ENCODE results near the gene SH3GL1. TPM values are rescaled to one million over a fixed set of nuclear protein-coding genes. Genes with fewer than 3 reads are reported as not detected.
A peak's percentile ranks its signal among the peaks of the same experiment; 100 is the strongest.

SH3GL1 gene
- total and polyA plus RNA-seq, 4 donors = 14.3 to 105 (median 73.9) TPM

GRCh38 chr19:4444765-4445741, 44.7 kb upstream of the SH3GL1 start:
- no peak overlapping the region for H3K27ac ChIP-seq (ENCODE audit: low read depth, low read length)
- DNase-seq (ENCODE audit: low read depth in 4 of 6, low spot score in 6 of 6) = no peak
- peaks cover 88% of the 10 kb centered on the region for H3K36me3 ChIP-seq (ENCODE audit: control insufficient read depth, insufficient read depth, low read length)
- H3K27me3 ChIP-seq (ENCODE audit: control insufficient read depth, insufficient read depth, low read length) = no peaks in the 10 kb centered on the region
- H3K4me1 ChIP-seq (ENCODE audit: control insufficient read depth, insufficient read depth, low read length) = peaks cover 21% of the 10 kb centered on the region
- no peak overlapping the region for H3K4me3 ChIP-seq (ENCODE audit: low read depth, low read length)
- 86% methylated on average over 35 of the region's 36 CpGs for WGBS (ENCODE audit: insufficient coverage)
- H3K9me3 ChIP-seq (ENCODE audit: control insufficient read depth, insufficient read depth, low read length) = no peaks in the 10 kb centered on the region

GRCh38 chr19:4443966-4444764, 43.8 kb upstream of the SH3GL1 start:
- 79% methylated on average over 20 of the region's 20 CpGs for WGBS (ENCODE audit: insufficient coverage)
- no peak for DNase-seq (ENCODE audit: low read depth in 4 of 6, low spot score in 6 of 6)
- no peak overlapping the region for H3K4me3 ChIP-seq (ENCODE audit: low read depth, low read length)
- no peak overlapping the region for H3K27ac ChIP-seq (ENCODE audit: low read depth, low read length)
- no peaks in the 10 kb centered on the region for H3K9me3 ChIP-seq (ENCODE audit: control insufficient read depth, insufficient read depth, low read length)
- H3K4me1 ChIP-seq (ENCODE audit: control insufficient read depth, insufficient read depth, low read length) = peaks cover 13% of the 10 kb centered on the region
- no peaks in the 10 kb centered on the region for H3K27me3 ChIP-seq (ENCODE audit: control insufficient read depth, insufficient read depth, low read length)
- H3K36me3 ChIP-seq (ENCODE audit: control insufficient read depth, insufficient read depth, low read length) = peaks cover 79% of the 10 kb centered on the region

DNA sequence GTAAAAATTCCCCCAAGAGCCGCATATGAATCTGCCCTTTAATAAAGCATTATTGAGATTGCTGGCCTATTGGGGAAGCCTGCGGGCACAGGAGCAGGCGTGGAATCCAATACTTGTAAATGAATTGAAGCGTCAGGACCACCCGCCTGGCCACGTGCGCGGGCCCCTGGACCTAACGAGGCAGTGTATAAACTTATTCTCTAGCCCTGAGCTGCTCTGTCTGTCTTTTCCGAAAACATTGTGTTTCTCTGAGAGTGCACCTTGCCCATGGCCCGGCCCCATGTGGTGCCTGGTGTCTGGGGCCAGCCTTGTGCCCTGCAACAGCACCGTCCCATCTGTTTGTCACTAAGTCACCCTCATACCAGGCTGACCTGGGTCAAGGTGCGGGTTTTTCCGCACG, 42.8 kb upstream of the SH3GL1 start:
- H3K27ac ChIP-seq (ENCODE audit: low read depth, low read length) = no peak overlapping the region
- no peak overlapping the region for H3K4me3 ChIP-seq (ENCODE audit: low read depth, low read length)
- peaks cover 69% of the 10 kb centered on the region for H3K36me3 ChIP-seq (ENCODE audit: control insufficient read depth, insufficient read depth, low read length)
- DNase-seq (ENCODE audit: low read depth in 4 of 6, low spot score in 6 of 6) = no peak
- H3K4me1 ChIP-seq (ENCODE audit: control insufficient read depth, insufficient read depth, low read length) = peaks cover 5% of the 10 kb centered on the region
- WGBS (ENCODE audit: insufficient coverage) = 76% methylated on average over 11 of the region's 15 CpGs
- H3K27me3 ChIP-seq (ENCODE audit: control insufficient read depth, insufficient read depth, low read length) = no peaks in the 10 kb centered on the region
- H3K9me3 ChIP-seq (ENCODE audit: control insufficient read depth, insufficient read depth, low read length) = no peaks in the 10 kb centered on the region

- H3K27me3 ChIP-seq (ENCODE audit: control insufficient read depth, insufficient read depth, low read length) = no peaks in the 10 kb centered on the region
- no peak for DNase-seq (ENCODE audit: low read depth in 4 of 6, low spot score in 6 of 6)
- H3K4me1 ChIP-seq (ENCODE audit: control insufficient read depth, insufficient read depth, low read length) = peaks cover 5% of the 10 kb centered on the region
- 90% methylated on average over 4 of the region's 10 CpGs for WGBS (ENCODE audit: insufficient coverage)
- no peak overlapping the region for H3K4me3 ChIP-seq (ENCODE audit: low read depth, low read length)
- no peaks in the 10 kb centered on the region for H3K9me3 ChIP-seq (ENCODE audit: control insufficient read depth, insufficient read depth, low read length)
- H3K36me3 ChIP-seq (ENCODE audit: control insufficient read depth, insufficient read depth, low read length) = peaks cover 65% of the 10 kb centered on the region
- H3K27ac ChIP-seq (ENCODE audit: low read depth, low read length) = no peak overlapping the region
Observed at GRCh38 chr19:4442819-4443146, 42.4 kb upstream of the SH3GL1 start.

DNA sequence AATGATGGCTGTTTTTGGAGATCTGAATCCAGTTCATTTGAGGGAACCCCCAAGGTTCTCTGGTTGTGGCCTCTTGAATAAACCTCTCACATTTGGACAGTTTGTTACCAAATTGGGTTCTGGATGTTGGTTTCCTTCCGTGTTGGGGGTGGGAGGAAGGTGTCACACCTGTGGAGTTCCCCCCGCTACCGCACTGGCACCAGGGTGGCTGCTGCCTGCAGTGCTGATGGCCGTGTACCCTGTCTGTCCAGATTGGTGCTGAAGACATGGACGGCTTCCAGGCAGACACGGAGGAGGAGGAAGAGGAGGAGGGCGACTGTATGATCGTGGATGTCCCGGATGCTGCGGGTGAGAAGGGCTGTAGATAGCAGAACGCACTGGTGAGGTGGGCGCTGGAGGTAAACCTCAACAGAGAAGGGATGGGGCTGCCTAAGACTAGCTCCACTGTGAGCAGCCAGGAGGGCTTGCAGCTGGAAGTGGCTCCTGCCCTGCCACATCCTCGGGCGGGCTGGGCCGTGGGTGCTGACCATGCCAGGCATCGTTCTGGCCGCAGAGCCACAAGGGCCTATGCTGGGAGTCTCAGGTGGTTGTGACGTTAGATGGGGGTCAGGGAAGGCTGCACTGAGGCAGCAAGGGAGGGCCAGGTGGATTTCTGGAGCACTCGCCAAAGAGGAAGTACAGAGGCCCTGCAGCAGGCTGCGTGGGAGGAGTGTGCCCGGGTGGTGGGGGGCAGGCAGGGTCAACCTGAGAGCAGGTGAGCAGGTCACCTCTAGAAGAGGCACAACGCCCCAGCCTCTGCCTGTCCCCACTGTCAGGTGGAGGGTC, 41.9 kb upstream of the SH3GL1 start:
- H3K27ac ChIP-seq (ENCODE audit: low read depth, low read length) = no peak overlapping the region
- H3K4me3 ChIP-seq (ENCODE audit: low read depth, low read length) = no peak overlapping the region
- DNase-seq (ENCODE audit: low read depth in 4 of 6, low spot score in 6 of 6) = no peak
- H3K36me3 ChIP-seq (ENCODE audit: control insufficient read depth, insufficient read depth, low read length) = peaks cover 62% of the 10 kb centered on the region
- 91% methylated on average over 22 of the region's 22 CpGs for WGBS (ENCODE audit: insufficient coverage)
- H3K9me3 ChIP-seq (ENCODE audit: control insufficient read depth, insufficient read depth, low read length) = no peaks in the 10 kb centered on the region
- peaks cover 5% of the 10 kb centered on the region for H3K4me1 ChIP-seq (ENCODE audit: control insufficient read depth, insufficient read depth, low read length)
- H3K27me3 ChIP-seq (ENCODE audit: control insufficient read depth, insufficient read depth, low read length) = no peaks in the 10 kb centered on the region

- H3K27me3 ChIP-seq (ENCODE audit: control insufficient read depth, insufficient read depth, low read length) = no peaks in the 10 kb centered on the region
- peaks cover 5% of the 10 kb centered on the region for H3K4me1 ChIP-seq (ENCODE audit: control insufficient read depth, insufficient read depth, low read length)
- peaks cover 55% of the 10 kb centered on the region for H3K36me3 ChIP-seq (ENCODE audit: control insufficient read depth, insufficient read depth, low read length)
- peak in 1 of 6 donors; percentile 92 for DNase-seq (ENCODE audit: low read depth in 4 of 6, low spot score in 6 of 6)
- WGBS (ENCODE audit: insufficient coverage) = 92% methylated on average over 11 of the region's 12 CpGs
- H3K4me3 ChIP-seq (ENCODE audit: low read depth, low read length) = no peak overlapping the region
- H3K9me3 ChIP-seq (ENCODE audit: control insufficient read depth, insufficient read depth, low read length) = no peaks in the 10 kb centered on the region
- no peak overlapping the region for H3K27ac ChIP-seq (ENCODE audit: low read depth, low read length)
Observed at GRCh38 chr19:4439243-4439642, 38.9 kb upstream of the SH3GL1 start.

DNA sequence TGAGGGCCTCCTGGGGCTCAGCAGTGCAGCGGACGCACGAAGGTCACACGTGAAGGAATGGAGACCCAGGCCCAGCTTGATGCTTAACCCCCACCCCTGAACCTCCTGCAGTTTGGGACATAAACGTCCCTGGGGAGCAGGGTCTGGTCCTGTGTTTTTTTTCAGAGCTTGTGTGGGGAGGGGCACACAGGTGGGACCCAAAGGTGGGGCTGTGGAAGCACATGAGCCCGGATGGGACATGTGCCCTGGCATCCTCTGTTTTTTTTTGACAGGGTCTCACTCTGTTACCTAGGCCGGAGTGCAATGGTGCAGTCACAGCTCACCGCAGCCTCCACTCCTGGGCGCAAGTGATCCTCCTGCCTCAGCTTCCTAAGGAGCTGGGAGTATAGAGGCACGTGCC, 36.8 kb upstream of the SH3GL1 start:
- H3K4me3 ChIP-seq (ENCODE audit: low read depth, low read length) = no peak overlapping the region
- H3K27me3 ChIP-seq (ENCODE audit: control insufficient read depth, insufficient read depth, low read length) = no peaks in the 10 kb centered on the region
- H3K36me3 ChIP-seq (ENCODE audit: control insufficient read depth, insufficient read depth, low read length) = peaks cover 54% of the 10 kb centered on the region
- WGBS (ENCODE audit: insufficient coverage) = 91% methylated on average over 8 of the region's 10 CpGs
- no peaks in the 10 kb centered on the region for H3K4me1 ChIP-seq (ENCODE audit: control insufficient read depth, insufficient read depth, low read length)
- H3K9me3 ChIP-seq (ENCODE audit: control insufficient read depth, insufficient read depth, low read length) = no peaks in the 10 kb centered on the region
- DNase-seq (ENCODE audit: low read depth in 4 of 6, low spot score in 6 of 6) = no peak
- H3K27ac ChIP-seq (ENCODE audit: low read depth, low read length) = no peak overlapping the region

DNA sequence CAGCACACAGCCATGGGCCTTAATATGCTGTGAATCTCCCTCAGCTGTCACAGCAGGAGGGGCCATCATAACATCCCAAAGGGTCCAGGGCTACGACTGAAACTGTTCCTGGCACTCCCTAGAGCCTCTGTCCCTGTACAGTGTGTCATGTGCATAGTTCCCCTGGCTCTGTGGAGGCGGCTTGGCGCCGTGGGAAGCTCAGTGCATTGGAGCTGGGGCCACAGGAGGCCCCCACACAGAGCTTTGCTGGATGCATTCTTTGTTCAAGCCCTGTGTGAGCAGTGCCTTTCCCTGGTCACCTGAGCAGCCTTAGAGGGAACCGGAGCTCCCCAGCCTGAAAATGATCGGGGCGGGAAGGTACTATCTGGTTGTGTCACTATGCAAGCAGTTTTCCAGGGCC, 35.9 kb upstream of the SH3GL1 start:
- no peaks in the 10 kb centered on the region for H3K9me3 ChIP-seq (ENCODE audit: control insufficient read depth, insufficient read depth, low read length)
- H3K27me3 ChIP-seq (ENCODE audit: control insufficient read depth, insufficient read depth, low read length) = no peaks in the 10 kb centered on the region
- WGBS (ENCODE audit: insufficient coverage) = 90% methylated on average over 7 of the region's 7 CpGs
- no peaks in the 10 kb centered on the region for H3K4me1 ChIP-seq (ENCODE audit: control insufficient read depth, insufficient read depth, low read length)
- H3K36me3 ChIP-seq (ENCODE audit: control insufficient read depth, insufficient read depth, low read length) = peaks cover 59% of the 10 kb centered on the region
- H3K4me3 ChIP-seq (ENCODE audit: low read depth, low read length) = no peak overlapping the region
- no peak overlapping the region for H3K27ac ChIP-seq (ENCODE audit: low read depth, low read length)
- DNase-seq (ENCODE audit: low read depth in 4 of 6, low spot score in 6 of 6) = no peak

GRCh38 chr19:4434391-4434790, 34.0 kb upstream of the SH3GL1 start:
- H3K4me3 ChIP-seq (ENCODE audit: low read depth, low read length) = no peak overlapping the region
- H3K27ac ChIP-seq (ENCODE audit: low read depth, low read length) = no peak overlapping the region
- H3K4me1 ChIP-seq (ENCODE audit: control insufficient read depth, insufficient read depth, low read length) = no peaks in the 10 kb centered on the region
- no peaks in the 10 kb centered on the region for H3K9me3 ChIP-seq (ENCODE audit: control insufficient read depth, insufficient read depth, low read length)
- WGBS (ENCODE audit: insufficient coverage) = 88% methylated on average over 3 of the region's 9 CpGs
- no peaks in the 10 kb centered on the region for H3K27me3 ChIP-seq (ENCODE audit: control insufficient read depth, insufficient read depth, low read length)
- peaks cover 71% of the 10 kb centered on the region for H3K36me3 ChIP-seq (ENCODE audit: control insufficient read depth, insufficient read depth, low read length)
- DNase-seq (ENCODE audit: low read depth in 4 of 6, low spot score in 6 of 6) = peak in 1 of 6 donors; percentile 86

Measured in spinal cord (tissue), 10 donors.